Activated CD8-positive, alpha-beta memory T cell treated with anti-CD3 and anti-CD28 coated beads for 48 hours (primary cell): ENCODE measurements around the gene DHRSX.
"Not testable (repeated sequence)": the region's sequence is repeated elsewhere in the genome, so short reads cannot be mapped to it uniquely, and the experiment has no call there.

Experiments used
- DNase-seq, 3 experiments: peaks; one replicate each; pipeline ENCODE4 v3.0.0-alpha.2; 2020; ENCODE audit warnings: low read depth in 2 of 3, low spot score in 2 of 3

DHRSX gene

GRCh38 chrX:2457289-2458133 lies 43.3 kb downstream of the DHRSX start:
- no peak for DNase-seq

- DNase-seq = not testable (repeated sequence)
These were observed 44.7 kb downstream of the DHRSX start for GRCh38 chrX:2456091-2456490.

GRCh38 chrX:2454620-2455019 lies 46.2 kb downstream of the DHRSX start:
- DNase-seq = not testable (repeated sequence)

DNA sequence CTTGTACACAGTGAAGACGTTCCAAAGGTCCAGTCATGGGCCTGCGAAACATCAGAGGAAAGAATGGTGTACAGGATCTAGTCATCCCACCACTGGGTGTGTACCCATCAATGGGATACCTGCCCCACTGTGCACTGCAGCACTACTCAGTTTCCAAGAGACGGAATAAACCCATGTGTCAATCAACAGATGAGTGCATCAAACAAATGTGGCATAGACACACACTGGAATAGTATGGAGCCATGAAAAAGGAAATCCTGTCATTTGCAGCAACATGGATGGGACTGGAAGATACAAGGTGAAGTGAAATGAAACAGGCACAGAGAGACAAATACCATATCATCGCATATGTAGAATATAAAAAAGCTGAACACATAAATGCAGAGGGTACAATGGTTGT lies 48.0 kb downstream of the DHRSX start:
- no peak for DNase-seq

GRCh38 chrX:2452317-2452784 lies 48.4 kb downstream of the DHRSX start:
- no peak for DNase-seq

GRCh38 chrX:2451501-2452316 lies 49.1 kb downstream of the DHRSX start:
- no peak for DNase-seq

DNA sequence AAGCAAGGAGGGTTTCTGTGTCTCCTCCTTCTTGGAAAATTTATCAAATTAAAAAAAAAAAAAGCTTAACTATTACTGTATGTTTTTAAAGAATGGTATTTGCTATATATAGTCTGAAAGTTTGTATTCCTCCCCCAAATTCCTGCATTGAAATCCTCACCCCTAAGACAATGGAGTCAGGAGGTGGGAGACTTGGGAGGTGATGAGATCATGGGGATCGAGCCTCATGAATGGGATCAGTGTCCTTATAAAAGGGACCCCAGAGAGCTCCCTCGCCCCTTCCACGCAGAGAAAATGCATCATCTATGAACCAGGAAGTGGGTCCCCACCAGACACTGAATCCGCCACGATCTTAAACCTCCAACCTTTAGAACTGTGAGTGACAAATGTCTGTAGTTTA lies 50.1 kb downstream of the DHRSX start:
- no peak for DNase-seq

GRCh38 chrX:2449135-2449886 lies 51.5 kb downstream of the DHRSX start:
- no peak for DNase-seq

DNA sequence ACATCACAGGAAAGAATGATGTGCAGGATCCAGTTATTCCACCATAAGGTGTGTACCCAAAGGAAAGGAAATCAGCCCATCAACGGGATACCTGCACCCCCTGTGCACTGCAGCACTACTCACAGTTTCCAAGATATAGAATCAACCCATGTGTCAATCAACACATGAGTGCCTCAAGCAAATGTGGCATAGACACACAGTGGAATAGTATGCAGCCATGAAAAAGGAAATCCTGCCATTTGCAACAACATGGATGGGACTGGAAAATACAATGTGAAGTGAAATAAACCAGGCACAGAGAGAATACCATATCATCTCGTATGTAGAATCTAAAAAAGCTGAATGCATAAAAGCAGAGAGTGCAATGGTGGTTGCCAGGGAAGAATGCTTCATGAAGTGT lies 53.3 kb downstream of the DHRSX start:
- DNase-seq = no peak

DNA sequence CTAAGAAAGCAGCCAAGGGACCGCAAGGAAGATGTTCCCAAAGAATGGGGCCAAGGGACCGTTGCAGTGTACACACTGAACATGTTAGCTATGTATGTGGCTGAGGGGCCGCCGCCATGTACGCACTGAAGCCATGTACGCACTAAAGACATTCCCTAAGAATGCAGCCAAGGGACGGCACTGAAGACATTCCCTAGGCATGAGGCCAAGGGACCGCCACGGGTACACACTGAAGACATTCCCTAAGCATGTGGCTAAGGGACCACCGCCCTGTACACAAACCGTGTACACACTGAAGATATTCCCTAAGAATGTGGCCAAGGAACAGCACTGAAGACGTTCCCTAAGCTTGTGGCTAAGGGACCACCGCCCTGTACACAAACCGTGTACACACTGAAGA lies 54.0 kb downstream of the DHRSX start:
- no peak for DNase-seq

DNA sequence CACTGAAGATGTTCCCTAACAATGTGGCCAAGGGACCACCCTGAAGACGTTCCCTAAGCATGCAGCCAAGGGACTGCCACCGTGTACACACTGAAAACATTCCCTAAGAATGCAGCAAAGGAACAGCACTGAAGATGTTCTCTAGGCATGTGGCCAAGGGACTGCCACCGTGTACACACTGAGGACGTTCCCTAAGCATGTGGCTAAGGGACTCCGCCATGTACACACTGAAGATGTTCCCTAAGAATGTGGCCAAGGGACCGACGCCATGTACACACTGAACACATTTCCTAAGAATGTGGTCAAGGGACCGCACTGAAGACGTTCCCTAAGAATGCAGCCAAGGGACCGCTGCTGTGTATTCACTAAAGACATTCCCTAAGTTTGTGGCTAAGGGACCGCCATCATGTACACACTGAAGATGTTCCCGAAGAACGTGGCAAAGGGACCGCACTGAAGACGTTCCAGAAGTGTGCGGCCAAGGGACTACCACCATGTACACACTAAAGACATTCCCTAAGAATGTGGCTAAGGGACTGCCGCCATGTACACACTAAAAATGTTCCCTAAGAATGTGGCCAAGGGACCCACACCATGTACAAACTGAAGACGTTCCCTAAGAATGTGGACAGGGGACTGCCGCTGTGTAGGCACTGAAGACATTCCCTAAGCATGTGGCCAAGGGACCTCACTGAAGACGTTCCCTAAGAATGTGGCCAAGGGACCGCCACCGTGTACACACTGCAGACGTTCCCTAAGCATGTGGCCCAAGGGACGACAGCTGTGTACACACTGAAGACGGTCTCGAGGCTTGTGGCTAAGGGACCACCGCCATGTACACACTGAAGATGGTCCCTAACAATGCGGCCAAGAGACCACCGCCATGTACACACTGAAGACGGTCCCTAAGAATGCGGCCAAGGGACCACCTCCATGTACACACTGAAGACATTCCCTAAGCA lies 54.8 kb downstream of the DHRSX start:
- DNase-seq = no peak

- DNase-seq = no peak
These were observed 58.1 kb downstream of the DHRSX start for GRCh38 chrX:2442694-2443093.

DNA sequence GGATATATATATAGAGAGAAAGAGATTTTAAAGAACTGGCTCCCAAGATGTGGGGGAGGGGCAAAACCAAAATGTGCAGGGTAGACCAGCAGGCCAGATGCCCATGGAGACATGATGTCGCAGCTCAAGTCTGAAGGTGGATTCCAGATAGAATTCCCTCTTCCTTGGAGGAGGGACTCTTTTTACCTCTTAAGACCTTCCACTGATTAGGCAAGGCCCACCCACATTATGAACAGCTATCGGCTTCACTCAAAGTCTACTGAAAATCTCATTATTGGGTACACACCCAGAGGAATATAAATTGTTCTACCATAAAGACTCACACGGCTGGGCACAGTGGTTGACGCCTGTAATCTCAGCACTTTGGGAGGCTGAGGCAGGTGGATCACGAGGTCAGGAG lies 59.3 kb downstream of the DHRSX start:
- no peak for DNase-seq

DNA sequence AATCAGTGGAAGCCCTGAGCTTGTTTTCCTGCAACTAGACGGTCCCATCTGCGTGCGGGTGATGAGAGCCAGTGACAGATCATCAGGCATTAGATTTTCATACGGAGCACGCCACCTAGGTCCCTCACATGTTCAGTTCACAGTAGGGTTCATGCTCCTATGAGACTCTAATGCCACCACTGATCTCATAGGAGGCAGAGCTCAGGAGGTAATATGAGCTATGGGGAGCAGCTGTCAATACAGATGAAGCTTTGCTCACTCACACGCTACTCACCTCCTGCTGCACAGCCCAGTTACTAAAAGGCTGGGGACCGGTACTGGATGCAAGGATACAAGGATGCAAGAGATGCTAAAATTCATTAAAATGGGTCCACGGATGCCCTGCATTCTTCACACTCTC lies 61.2 kb downstream of the DHRSX start:
- DNase-seq = no peak

- no peak for DNase-seq
These were observed 65.3 kb downstream of the DHRSX start for GRCh38 chrX:2435465-2435864.

DNA sequence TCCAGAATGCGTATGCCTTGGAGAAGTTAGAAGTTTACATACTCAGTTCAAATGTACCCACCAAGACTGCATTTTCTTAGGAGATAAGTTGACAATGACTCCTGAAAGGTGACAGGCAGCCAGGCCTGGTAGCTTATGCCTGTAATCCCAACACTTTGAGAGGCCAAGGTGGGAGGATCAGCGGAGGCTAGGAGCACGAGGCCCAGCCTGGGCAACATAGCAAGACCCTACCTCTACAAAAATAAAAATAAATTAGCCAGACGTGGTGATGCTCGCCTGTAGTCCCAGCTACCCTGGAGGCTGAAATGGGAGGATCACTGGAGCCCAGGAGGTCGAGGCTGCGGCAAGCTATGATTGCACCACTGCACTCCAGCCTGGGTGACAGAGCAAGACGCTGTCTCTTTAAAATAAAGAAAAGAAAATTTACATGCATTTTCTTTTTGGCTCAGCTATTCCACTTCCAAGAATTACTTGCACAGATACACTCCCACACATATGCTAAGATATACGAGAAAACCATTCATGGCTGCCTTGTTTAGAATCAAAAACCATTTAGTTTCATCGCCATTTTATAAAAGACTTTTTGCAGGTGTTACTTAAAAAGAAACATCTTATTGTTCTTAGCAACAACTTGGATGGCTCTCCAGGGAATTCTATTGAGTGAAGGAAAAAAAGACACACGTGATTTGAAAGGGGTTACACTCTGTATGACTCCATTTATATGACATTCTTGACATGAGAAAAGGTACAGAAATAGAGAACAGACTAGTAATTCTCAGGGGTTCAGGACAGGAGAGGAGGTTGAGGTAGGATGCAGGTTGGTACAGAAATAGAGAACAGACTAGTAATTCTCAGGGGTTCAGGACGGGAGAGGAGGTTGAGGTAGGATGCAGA lies 66.3 kb downstream of the DHRSX start:
- no peak for DNase-seq

- DNase-seq = no peak
These were observed 68.4 kb downstream of the DHRSX start for GRCh38 chrX:2432298-2432863.

GRCh38 chrX:2430265-2430825 lies 70.4 kb downstream of the DHRSX start:
- DNase-seq = no peak

GRCh38 chrX:2427737-2428136 lies 73.0 kb downstream of the DHRSX start:
- DNase-seq = no peak
